Astrocyte (in vitro differentiated cells and primary cell): Measurements from ENCODE around the gene EDC3. TPM values are rescaled to one million over a fixed set of nuclear protein-coding genes. Genes with fewer than 3 reads are reported as not detected.

Experiments used
- DNase-seq: peaks from one replicate; pipeline ENCODE4 v3.0.0-alpha.2; 2010; ENCODE audit warnings: low read depth
- FAIRE-seq: peaks from 2 replicates; lab custom pipeline; 2011; peaks lifted over from hg19 to GRCh38; lab: Jason Lieb, UNC
- H2AFZ ChIP-seq: 2 replicates; pipeline ENCODE4 v1.6.0; 2012; ENCODE audit warnings: low read depth, low read length, inconsistent platforms
- H3K27ac ChIP-seq: 2 replicates; pipeline ENCODE4 v1.5.1; 2011; ENCODE audit warnings: low read depth, low read length, inconsistent platforms
- H3K27me3 ChIP-seq: 2 replicates; pipeline ENCODE4 v1.6.0; 2011; ENCODE audit warnings: low read length, inconsistent platforms; ENCODE audit not compliant: insufficient read depth
- H3K36me3 ChIP-seq: 2 replicates; pipeline ENCODE4 v1.5.1; 2011; ENCODE audit warnings: low read length, inconsistent platforms; ENCODE audit not compliant: insufficient read depth
- H3K4me1 ChIP-seq: 2 replicates; pipeline ENCODE4 v1.5.1; 2011; ENCODE audit warnings: low read length, inconsistent platforms; ENCODE audit not compliant: insufficient read depth
- H3K4me2 ChIP-seq: 2 replicates; pipeline ENCODE4 v1.6.0; 2012; ENCODE audit warnings: low read length, inconsistent platforms
- H3K4me3 ChIP-seq: 2 replicates; pipeline ENCODE4 v1.5.1; 2011; ENCODE audit warnings: low read depth, mild to moderate bottlenecking, low read length, inconsistent platforms; ENCODE audit not compliant: insufficient read depth
- H3K79me2 ChIP-seq: 2 replicates; pipeline ENCODE4 v1.6.0; 2012; ENCODE audit warnings: mild to moderate bottlenecking, low read length, inconsistent platforms; ENCODE audit not compliant: insufficient read depth
- H3K9ac ChIP-seq: 2 replicates; pipeline ENCODE4 v1.6.0; 2012; ENCODE audit warnings: mild to moderate bottlenecking, low read length, inconsistent platforms
- H3K9me3 ChIP-seq: 2 replicates; pipeline ENCODE4 v1.5.1; 2012; ENCODE audit warnings: low read depth, mild to moderate bottlenecking, low read length, inconsistent platforms; ENCODE audit not compliant: insufficient read depth
- H4K20me1 ChIP-seq: 2 replicates; pipeline ENCODE4 v1.6.0; 2012; ENCODE audit warnings: low read length, inconsistent platforms; ENCODE audit not compliant: insufficient read depth
- H3K27ac Mint-ChIP-seq: one replicate; pipeline ENCODE4 v1.8.0; 2021; ENCODE audit warnings: mild to moderate bottlenecking, mixed read lengths; ENCODE audit not compliant: unreplicated experiment
- H3K27me3 Mint-ChIP-seq: one replicate; pipeline ENCODE4 v1.8.0; 2021; ENCODE audit warnings: low read depth, mixed read lengths; ENCODE audit not compliant: unreplicated experiment
- H3K36me3 Mint-ChIP-seq: one replicate; pipeline ENCODE4 v1.8.0; 2021; ENCODE audit warnings: low read depth, mixed read lengths; ENCODE audit not compliant: unreplicated experiment
- H3K4me1 Mint-ChIP-seq: one replicate; pipeline ENCODE4 v1.8.0; 2021; ENCODE audit warnings: low read depth, mixed read lengths; ENCODE audit not compliant: unreplicated experiment
- H3K4me3 Mint-ChIP-seq: one replicate; pipeline ENCODE4 v1.8.0; 2021; ENCODE audit warnings: mild to moderate bottlenecking, moderate library complexity, mixed read lengths; ENCODE audit not compliant: unreplicated experiment
- H3K9me3 Mint-ChIP-seq: one replicate; pipeline ENCODE4 v1.8.0; 2021; ENCODE audit warnings: mild to moderate bottlenecking, mixed read lengths; ENCODE audit not compliant: unreplicated experiment
- EZH2 ChIP-seq: IDR thresholded peaks from 2 replicates; pipeline ENCODE4 v1.6.1; 2012; ENCODE audit warnings: mild to moderate bottlenecking, low read length, inconsistent platforms; ENCODE audit not compliant: insufficient read depth
- total RNA-seq: library from RNA; stranded (reverse); gene quantifications from 2 replicates; pipeline ENCODE4 v1.2.1, GENCODE V29; 2021
- TF ChIP-seq, protein P1 (sequence below): IDR thresholded peaks from 2 replicates; pipeline ENCODE4 v1.5.1; 2011; ENCODE audit warnings: low read depth, mild to moderate bottlenecking, inconsistent platforms, low read length, moderate library complexity; ENCODE audit not compliant: insufficient read depth

EDC3 gene
- total RNA-seq, 1 donor from 2014 or later, result 47.6 TPM

DNA sequence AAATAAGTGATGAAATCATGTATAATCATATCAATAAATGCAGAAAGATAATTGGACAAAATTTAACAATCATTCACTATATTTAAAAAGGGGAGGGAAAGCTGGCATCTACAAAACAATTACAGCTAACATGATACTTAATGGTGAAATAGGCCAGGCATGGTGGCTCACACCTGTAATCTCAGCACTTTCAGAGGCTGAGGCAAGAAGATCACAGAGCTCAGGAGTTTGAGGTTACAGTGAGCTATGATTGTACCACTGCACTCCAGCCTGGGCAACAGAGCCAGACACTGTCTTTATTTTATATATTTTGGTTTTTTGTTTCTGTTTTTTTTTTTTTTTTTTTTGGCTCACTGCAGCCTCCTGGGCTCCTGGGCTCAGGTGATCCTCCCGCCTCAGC lies 12.1 kb downstream of the EDC3 start:
- FAIRE-seq (no peak), DNase-seq (no peak)
- Mint-ChIP-seq H3K4me3 (no peak overlapping the region), H3K27me3 (no peaks in the 10 kb centered on the region), H3K36me3 (peaks cover 7% of the 10 kb centered on the region), H3K27ac (no peak overlapping the region), H3K9me3 (no peaks in the 10 kb centered on the region), H3K4me1 (no peaks in the 10 kb centered on the region)
- Histone ChIP-seq H3K9ac (no peak overlapping the region), H3K79me2 (peaks cover 92% of the 10 kb centered on the region), H3K27ac (no peak overlapping the region), H3K27me3 (no peaks in the 10 kb centered on the region), H3K4me1 (no peaks in the 10 kb centered on the region), H3K4me2 (no peak overlapping the region), H3K36me3 (peaks cover 2% of the 10 kb centered on the region), H3K4me3 (no peak overlapping the region), H3K9me3 (no peaks in the 10 kb centered on the region), H4K20me1 (peaks cover 54% of the 10 kb centered on the region), H2AFZ (no peak overlapping the region)
- TF ChIP-seq, protein P1, sequence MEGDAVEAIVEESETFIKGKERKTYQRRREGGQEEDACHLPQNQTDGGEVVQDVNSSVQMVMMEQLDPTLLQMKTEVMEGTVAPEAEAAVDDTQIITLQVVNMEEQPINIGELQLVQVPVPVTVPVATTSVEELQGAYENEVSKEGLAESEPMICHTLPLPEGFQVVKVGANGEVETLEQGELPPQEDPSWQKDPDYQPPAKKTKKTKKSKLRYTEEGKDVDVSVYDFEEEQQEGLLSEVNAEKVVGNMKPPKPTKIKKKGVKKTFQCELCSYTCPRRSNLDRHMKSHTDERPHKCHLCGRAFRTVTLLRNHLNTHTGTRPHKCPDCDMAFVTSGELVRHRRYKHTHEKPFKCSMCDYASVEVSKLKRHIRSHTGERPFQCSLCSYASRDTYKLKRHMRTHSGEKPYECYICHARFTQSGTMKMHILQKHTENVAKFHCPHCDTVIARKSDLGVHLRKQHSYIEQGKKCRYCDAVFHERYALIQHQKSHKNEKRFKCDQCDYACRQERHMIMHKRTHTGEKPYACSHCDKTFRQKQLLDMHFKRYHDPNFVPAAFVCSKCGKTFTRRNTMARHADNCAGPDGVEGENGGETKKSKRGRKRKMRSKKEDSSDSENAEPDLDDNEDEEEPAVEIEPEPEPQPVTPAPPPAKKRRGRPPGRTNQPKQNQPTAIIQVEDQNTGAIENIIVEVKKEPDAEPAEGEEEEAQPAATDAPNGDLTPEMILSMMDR, result no peak
- no peak for TF ChIP-seq EZH2

DNA sequence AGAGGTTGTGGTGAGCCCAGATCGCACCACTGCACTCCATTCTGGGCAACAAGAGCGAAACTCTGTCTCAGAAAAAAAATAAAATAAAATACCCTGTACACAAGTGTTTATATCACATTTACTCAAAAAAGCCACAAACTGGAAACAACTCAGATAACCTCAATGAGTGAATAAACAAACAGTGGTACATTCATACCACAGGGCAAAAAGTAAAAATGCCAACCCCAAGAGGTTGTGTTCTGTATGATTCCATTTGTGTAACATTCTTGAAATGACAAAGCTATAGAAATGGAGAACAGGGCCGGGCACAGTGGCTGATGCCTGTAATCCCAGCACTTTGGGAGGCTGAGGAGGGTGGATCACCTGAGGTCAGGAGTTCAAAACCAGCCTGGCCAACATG lies 12.9 kb downstream of the EDC3 start:
- no peak overlapping the region for H3K27ac ChIP-seq
- no peak overlapping the region for H3K4me3 ChIP-seq
- peaks cover 91% of the 10 kb centered on the region for H3K79me2 ChIP-seq
- no peak overlapping the region for H2AFZ ChIP-seq
- H3K9ac ChIP-seq, result no peak overlapping the region
- TF ChIP-seq EZH2, result no peak
- TF ChIP-seq, protein P1, result no peak
- H3K27ac Mint-ChIP-seq, result no peak overlapping the region
- no peak for DNase-seq
- H3K27me3 ChIP-seq, result no peaks in the 10 kb centered on the region
- H3K4me3 Mint-ChIP-seq, result no peak overlapping the region
- H3K4me2 ChIP-seq, result no peak overlapping the region
- no peaks in the 10 kb centered on the region for H3K9me3 Mint-ChIP-seq
- peaks cover 7% of the 10 kb centered on the region for H3K36me3 Mint-ChIP-seq
- no peaks in the 10 kb centered on the region for H3K9me3 ChIP-seq
- no peaks in the 10 kb centered on the region for H3K27me3 Mint-ChIP-seq
- no peak for FAIRE-seq
- H3K36me3 ChIP-seq, result peaks cover 2% of the 10 kb centered on the region
- no peaks in the 10 kb centered on the region for H3K4me1 ChIP-seq
- peaks cover 54% of the 10 kb centered on the region for H4K20me1 ChIP-seq
- no peaks in the 10 kb centered on the region for H3K4me1 Mint-ChIP-seq

DNA sequence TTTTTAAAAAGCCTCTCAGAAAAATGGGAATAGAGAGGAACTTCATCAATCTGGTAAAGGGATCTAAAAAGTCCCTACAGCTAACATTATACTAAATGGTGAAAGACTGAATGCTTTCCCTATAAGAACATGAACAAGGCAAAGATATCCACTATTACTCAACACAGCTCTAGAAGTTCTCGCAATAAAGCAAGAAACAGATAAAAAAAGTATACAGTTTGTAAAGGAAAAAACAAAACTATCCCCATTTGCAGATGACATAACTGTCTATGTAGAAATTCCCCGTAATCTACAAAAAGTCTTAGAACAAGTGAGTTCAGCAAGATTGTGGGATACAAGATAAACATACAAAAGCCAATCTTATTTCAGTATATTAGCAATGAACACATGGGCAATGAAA lies 15.4 kb downstream of the EDC3 start:
- no peaks in the 10 kb centered on the region for H3K9me3 Mint-ChIP-seq
- peaks cover 2% of the 10 kb centered on the region for H3K36me3 ChIP-seq
- H4K20me1 ChIP-seq, result peaks cover 64% of the 10 kb centered on the region
- FAIRE-seq (no peak), DNase-seq (no peak)
- H3K4me1 ChIP-seq, result no peaks in the 10 kb centered on the region
- H3K27me3 ChIP-seq, result no peaks in the 10 kb centered on the region
- no peak overlapping the region for H3K4me3 Mint-ChIP-seq
- H3K4me1 Mint-ChIP-seq, result no peaks in the 10 kb centered on the region
- H3K9ac ChIP-seq, result no peak overlapping the region
- H3K36me3 Mint-ChIP-seq, result peaks cover 6% of the 10 kb centered on the region
- H3K27ac Mint-ChIP-seq, result no peak overlapping the region
- H3K79me2 ChIP-seq, result peaks cover 90% of the 10 kb centered on the region
- H3K9me3 ChIP-seq, result no peaks in the 10 kb centered on the region
- no peak overlapping the region for H3K27ac ChIP-seq
- no peak overlapping the region for H2AFZ ChIP-seq
- no peaks in the 10 kb centered on the region for H3K27me3 Mint-ChIP-seq
- TF ChIP-seq, protein P1, result no peak
- TF ChIP-seq EZH2, result no peak
- H3K4me3 ChIP-seq, result no peak overlapping the region
- H3K4me2 ChIP-seq, result no peak overlapping the region
